Keratinocyte (primary cell): ENCODE results near the gene SAYSD1. TPM values are rescaled to one million over a fixed set of nuclear protein-coding genes. Genes with fewer than 3 reads are reported as not detected.

ENCODE experiments used
- DNase-seq: peaks from one replicate; pipeline ENCODE4 v3.0.0-alpha.2; 2011; ENCODE audit warnings: low read depth, missing footprints, low spot score
- FAIRE-seq: peaks from 2 replicates; lab custom pipeline; 2011; peaks lifted over from hg19 to GRCh38; lab: Jason Lieb, UNC
- H2AFZ ChIP-seq: 2 replicates; pipeline ENCODE4 v1.6.0; 2012; ENCODE audit warnings: low read length, control low read depth, inconsistent platforms; ENCODE audit not compliant: control insufficient read depth
- H3K27ac ChIP-seq: 2 replicates; pipeline ENCODE4 v1.5.1; 2011; ENCODE audit warnings: low read length; ENCODE audit not compliant: control insufficient read depth, insufficient read depth
- H3K27me3 ChIP-seq: 3 replicates; pipeline ENCODE4 v1.6.0; 2011; ENCODE audit warnings: low read length; ENCODE audit not compliant: control insufficient read depth, insufficient read depth; ENCODE audit errors: extremely low read depth
- H3K36me3 ChIP-seq, 2 experiments: 2 replicates in 1 of 2; 3 replicates in 1 of 2; pipeline ENCODE4 v1.5.1; 2011; ENCODE audit warnings: low read length in 2 of 2, mild to moderate bottlenecking in 1 of 2; ENCODE audit not compliant: control insufficient read depth in 2 of 2, insufficient read depth in 2 of 2; ENCODE audit errors: extremely low read depth in 1 of 2
- H3K4me1 ChIP-seq: 3 replicates; pipeline ENCODE4 v1.5.1; 2011; ENCODE audit warnings: low read length; ENCODE audit not compliant: control insufficient read depth, insufficient read depth; ENCODE audit errors: extremely low read depth
- H3K4me2 ChIP-seq: 3 replicates; pipeline ENCODE4 v1.6.0; 2011; ENCODE audit warnings: low read depth, low read length; ENCODE audit not compliant: control insufficient read depth, insufficient read depth; ENCODE audit errors: extremely low read depth
- H3K4me3 ChIP-seq, 3 experiments: fragments of 200-600 bp in 1 of 3; sonication (generic) in 1 of 3; 2 replicates in 2 of 3; 3 replicates in 1 of 3; pipeline ENCODE4 v1.5.1; 2011 to 2016; ENCODE audit warnings: low read length in 3 of 3, mild to moderate bottlenecking in 3 of 3, control low read depth in 2 of 3, inconsistent platforms in 1 of 3, low read depth in 1 of 3, mixed read lengths in 1 of 3, mixed run types in 1 of 3, moderate library complexity in 1 of 3; ENCODE audit not compliant: control insufficient read depth in 2 of 3, insufficient read depth in 2 of 3; ENCODE audit errors: extremely low read depth in 1 of 3
- H3K79me2 ChIP-seq: 2 replicates; pipeline ENCODE4 v1.6.0; 2012; ENCODE audit warnings: low read length; ENCODE audit not compliant: control insufficient read depth, insufficient read depth
- H3K9ac ChIP-seq: 3 replicates; pipeline ENCODE4 v1.6.0; 2011; ENCODE audit warnings: low read length; ENCODE audit not compliant: control insufficient read depth, insufficient read depth; ENCODE audit errors: extremely low read depth
- H3K9me1 ChIP-seq: 3 replicates; pipeline ENCODE4 v1.6.0; 2011; ENCODE audit warnings: low read length; ENCODE audit not compliant: control insufficient read depth, insufficient read depth; ENCODE audit errors: extremely low read depth
- H3K9me3 ChIP-seq: 2 replicates; pipeline ENCODE4 v1.5.1; 2012; ENCODE audit warnings: low read depth, low read length; ENCODE audit not compliant: control insufficient read depth
- H4K20me1 ChIP-seq: 3 replicates; pipeline ENCODE4 v1.6.0; 2011; ENCODE audit warnings: low read length; ENCODE audit not compliant: control insufficient read depth, insufficient read depth; ENCODE audit errors: extremely low read depth
- EZH2 ChIP-seq: IDR thresholded peaks from one replicate; pipeline ENCODE4 v1.6.1; 2012; ENCODE audit warnings: inconsistent platforms, mild to moderate bottlenecking, low read length, moderate library complexity
- dilution Hi-C: fragments of 300-500 bp; cut with MboI; formaldehyde crosslinking; loops from one replicate; pipeline ENCODE4 v1.7.0; 2020; ENCODE audit warnings: low sequenced_read_pairs; ENCODE audit not compliant: extremely low pct_ligation_motif_present
- polyA plus RNA-seq, 5 experiments: library from polyadenylated mRNA; depleted of rRNA in 3 of 5; stranded (reverse) in 3 of 5; stranded (forward) in 1 of 5; unstranded in 1 of 5; fragments of >200 nt; gene quantifications; 1 replicate in 1 of 5; 2 replicates in 3 of 5; 3 replicates in 1 of 5; pipeline versions ENCODE4 v1.2.1 to v1.2.3, GENCODE V29; 2011 to 2012; ENCODE audit warnings: missing spikeins in 2 of 5, low read depth in 1 of 5, low replicate concordance in 1 of 5
- TF ChIP-seq, protein P1 (sequence below), 3 experiments: IDR thresholded peaks in 1 of 3; conservative IDR thresholded peaks in 1 of 3; optimal IDR thresholded peaks in 1 of 3; 2 replicates in 2 of 3; 3 replicates in 1 of 3; pipeline versions ENCODE3 to v1.5.1; 2011; ENCODE audit warnings: low read length in 3 of 3, mild to moderate bottlenecking in 3 of 3, moderate library complexity in 2 of 3, control low read depth in 1 of 3, inconsistent platforms in 1 of 3; ENCODE audit not compliant: insufficient read depth in 2 of 3; ENCODE audit errors: extremely low read depth in 1 of 3

Gene SAYSD1
- polyA plus RNA-seq, 1 donor (not counting 4 experiments of a cell fraction or from before 2014, with no cell fraction given) = 8.4 TPM

DNA sequence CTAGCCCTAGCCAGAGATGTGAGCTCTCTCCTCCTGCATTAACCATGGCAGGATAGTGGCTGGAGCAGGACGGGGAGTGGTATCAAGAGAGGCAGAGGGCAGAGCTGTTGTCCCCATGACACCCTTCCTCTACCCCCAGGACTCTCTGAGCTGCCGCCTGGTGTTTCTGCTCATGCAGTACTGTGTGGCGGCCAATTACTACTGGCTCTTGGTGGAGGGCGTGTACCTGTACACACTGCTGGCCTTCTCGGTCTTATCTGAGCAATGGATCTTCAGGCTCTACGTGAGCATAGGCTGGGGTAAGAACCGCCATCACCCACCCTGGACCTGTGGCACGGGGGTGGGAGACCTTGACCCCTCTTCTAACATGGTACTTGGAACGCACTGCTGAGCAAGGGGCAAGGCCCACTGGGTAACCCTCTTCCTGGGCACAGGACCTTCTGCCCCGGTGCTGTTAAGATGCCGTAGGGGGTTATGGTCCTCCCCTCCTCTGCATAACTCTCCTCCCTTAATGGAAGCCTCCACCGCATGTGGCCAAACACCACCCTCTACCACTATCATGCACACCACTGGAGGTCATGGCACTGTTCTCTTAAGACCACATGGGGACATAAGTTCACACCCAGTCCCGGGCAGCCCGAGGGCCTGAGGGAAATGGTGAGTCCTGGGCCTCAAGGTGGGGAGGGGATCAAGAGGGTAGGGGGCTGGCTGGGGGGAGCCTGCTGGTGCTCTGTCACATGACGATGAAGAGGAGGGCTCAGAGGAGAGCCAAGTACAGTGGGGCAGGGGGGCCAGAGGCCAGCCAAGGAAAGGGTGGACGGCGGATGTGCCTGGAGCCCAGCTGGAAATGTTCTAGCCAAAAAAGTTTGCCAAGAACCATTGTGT lies 41.3 kb downstream of the SAYSD1 start:
- no peak for DNase-seq
- FAIRE-seq = no peak
- TF ChIP-seq, protein P1, sequence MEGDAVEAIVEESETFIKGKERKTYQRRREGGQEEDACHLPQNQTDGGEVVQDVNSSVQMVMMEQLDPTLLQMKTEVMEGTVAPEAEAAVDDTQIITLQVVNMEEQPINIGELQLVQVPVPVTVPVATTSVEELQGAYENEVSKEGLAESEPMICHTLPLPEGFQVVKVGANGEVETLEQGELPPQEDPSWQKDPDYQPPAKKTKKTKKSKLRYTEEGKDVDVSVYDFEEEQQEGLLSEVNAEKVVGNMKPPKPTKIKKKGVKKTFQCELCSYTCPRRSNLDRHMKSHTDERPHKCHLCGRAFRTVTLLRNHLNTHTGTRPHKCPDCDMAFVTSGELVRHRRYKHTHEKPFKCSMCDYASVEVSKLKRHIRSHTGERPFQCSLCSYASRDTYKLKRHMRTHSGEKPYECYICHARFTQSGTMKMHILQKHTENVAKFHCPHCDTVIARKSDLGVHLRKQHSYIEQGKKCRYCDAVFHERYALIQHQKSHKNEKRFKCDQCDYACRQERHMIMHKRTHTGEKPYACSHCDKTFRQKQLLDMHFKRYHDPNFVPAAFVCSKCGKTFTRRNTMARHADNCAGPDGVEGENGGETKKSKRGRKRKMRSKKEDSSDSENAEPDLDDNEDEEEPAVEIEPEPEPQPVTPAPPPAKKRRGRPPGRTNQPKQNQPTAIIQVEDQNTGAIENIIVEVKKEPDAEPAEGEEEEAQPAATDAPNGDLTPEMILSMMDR (optimal IDR thresholded peaks at IDR 0.05 in 1 of 3, IDR thresholded peaks at IDR 0.05 in 1 of 3, conservative IDR thresholded peaks at IDR 0.05 in 1 of 3; ENCODE audit: extremely low read depth in 1 of 3, insufficient read depth in 2 of 3, low read length in 3 of 3) = no peak
- TF ChIP-seq EZH2 = no peak
- H3K9ac ChIP-seq = no peak overlapping the region
- no peaks in the 10 kb centered on the region for H3K9me3 ChIP-seq
- H3K79me2 ChIP-seq = no peaks in the 10 kb centered on the region
- dilution Hi-C loops = no loop called here
- H2AFZ ChIP-seq = no peak overlapping the region
- H3K9me1 ChIP-seq = no peaks in the 10 kb centered on the region
- H3K27ac ChIP-seq = no peak overlapping the region
- no peak overlapping the region for H3K4me2 ChIP-seq
- no peak overlapping the region for H3K4me3 ChIP-seq
- H3K4me1 ChIP-seq = no peaks in the 10 kb centered on the region
- H3K27me3 ChIP-seq = no peaks in the 10 kb centered on the region
- no peaks in the 10 kb centered on the region for H4K20me1 ChIP-seq
- H3K36me3 ChIP-seq = no peaks in the 10 kb centered on the region

DNA sequence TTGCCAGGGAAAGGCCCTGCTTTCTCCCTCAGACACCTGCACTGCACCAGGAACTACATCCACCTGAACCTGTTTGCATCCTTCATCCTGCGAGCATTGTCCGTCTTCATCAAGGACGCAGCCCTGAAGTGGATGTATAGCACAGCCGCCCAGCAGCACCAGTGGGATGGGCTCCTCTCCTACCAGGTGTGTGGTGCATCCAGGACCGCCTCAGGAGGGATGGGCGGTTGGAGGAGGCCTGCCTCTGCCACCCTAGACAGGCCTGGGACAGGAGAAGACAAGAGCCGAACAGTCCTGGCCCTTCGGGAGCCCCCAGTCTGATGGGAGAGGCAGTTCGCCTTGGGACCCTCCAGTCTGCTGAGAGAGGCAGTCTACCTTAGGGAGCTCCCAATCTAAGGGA lies 42.2 kb downstream of the SAYSD1 start:
- no peak overlapping the region for H3K9ac ChIP-seq
- no peaks in the 10 kb centered on the region for H3K4me1 ChIP-seq
- H3K36me3 ChIP-seq = no peaks in the 10 kb centered on the region
- no peaks in the 10 kb centered on the region for H3K9me3 ChIP-seq
- H4K20me1 ChIP-seq = no peaks in the 10 kb centered on the region
- H2AFZ ChIP-seq = no peak overlapping the region
- TF ChIP-seq, protein P1 (optimal IDR thresholded peaks at IDR 0.05 in 1 of 3, IDR thresholded peaks at IDR 0.05 in 1 of 3, conservative IDR thresholded peaks at IDR 0.05 in 1 of 3; ENCODE audit: extremely low read depth in 1 of 3, insufficient read depth in 2 of 3, low read length in 3 of 3) = no peak
- TF ChIP-seq EZH2 = no peak
- no peak overlapping the region for H3K4me2 ChIP-seq
- H3K27ac ChIP-seq = no peak overlapping the region
- peaks cover 6% of the 10 kb centered on the region for H3K27me3 ChIP-seq
- H3K4me3 ChIP-seq = no peak overlapping the region
- H3K9me1 ChIP-seq = no peaks in the 10 kb centered on the region
- no peak for FAIRE-seq
- no peaks in the 10 kb centered on the region for H3K79me2 ChIP-seq
- dilution Hi-C loops = no loop called here
- DNase-seq = no peak
